ENCODE results near the gene GPS2. TPM values are rescaled to one million over a fixed set of nuclear protein-coding genes. Genes with fewer than 3 reads are reported as not detected.
A peak's percentile ranks its signal among the peaks of the same experiment; 100 is the strongest.

The GPS2 gene
- total RNA-seq, 4 donors from 2014 or later, result 34.0 to 68.3 (median 43.9) TPM

GRCh38 chr17:7292194-7292593 lies 23.0 kb downstream of the GPS2 start:
- intact Hi-C loops (cut with DNase I; ENCODE audit: low total_unique reads), result loop anchor here (10.0 kb wide), 1 partner anchor 237 kb away; no protein-coding TSS in a partner anchor
- Histone ChIP-seq H3K9me3 (no peaks in the 10 kb centered on the region), H3K4me3 (no peak overlapping the region), H3K4me1 (peaks cover 0 to 27% of the 10 kb centered on the region in 2 donors), H3K27me3 (peaks cover 0 to 6% of the 10 kb centered on the region in 2 donors), H3K27ac (peak overlapping the region in 1 of 2 donors; percentile 13), H3K36me3 (no peaks in the 10 kb centered on the region)
- TF ChIP-seq CTCF (IDR thresholded peaks at IDR 0.05) (no peak), POLR2A (IDR thresholded peaks at IDR 0.05) (no peak)
- DNase-seq, result no peak

GRCh38 chr17:7290685-7291084 lies 24.5 kb downstream of the GPS2 start:
- H3K4me3 ChIP-seq, result no peak overlapping the region
- no peak for DNase-seq
- TF ChIP-seq CTCF (IDR thresholded peaks at IDR 0.05), result no peak
- no peak for TF ChIP-seq POLR2A (IDR thresholded peaks at IDR 0.05)
- peaks cover 0 to 22% of the 10 kb centered on the region in 2 donors for H3K4me1 ChIP-seq
- no peaks in the 10 kb centered on the region for H3K36me3 ChIP-seq
- peaks cover 0 to 6% of the 10 kb centered on the region in 2 donors for H3K27me3 ChIP-seq
- no peaks in the 10 kb centered on the region for H3K9me3 ChIP-seq
- H3K27ac ChIP-seq, result no peak overlapping the region
- intact Hi-C loops (cut with DNase I; ENCODE audit: low total_unique reads), result loop anchor here (10.0 kb wide), 1 partner anchor 236 kb away; no protein-coding TSS in a partner anchor

GRCh38 chr17:7290166-7290565 lies 25.0 kb downstream of the GPS2 start:
- Histone ChIP-seq H3K36me3 (no peaks in the 10 kb centered on the region), H3K27ac (no peak overlapping the region), H3K27me3 (peaks cover 0 to 6% of the 10 kb centered on the region in 2 donors), H3K4me1 (peaks cover 0 to 20% of the 10 kb centered on the region in 2 donors), H3K4me3 (no peak overlapping the region), H3K9me3 (no peaks in the 10 kb centered on the region)
- no peak for DNase-seq
- intact Hi-C loops (cut with DNase I; ENCODE audit: low total_unique reads), result loop anchor here (10.0 kb wide), 1 partner anchor 235 kb away; no protein-coding TSS in a partner anchor
- TF ChIP-seq CTCF (IDR thresholded peaks at IDR 0.05) (no peak), POLR2A (IDR thresholded peaks at IDR 0.05) (no peak)

- peaks cover 0 to 15% of the 10 kb centered on the region in 2 donors for H3K4me1 ChIP-seq
- DNase-seq, result no peak
- H3K9me3 ChIP-seq, result no peaks in the 10 kb centered on the region
- no peaks in the 10 kb centered on the region for H3K36me3 ChIP-seq
- intact Hi-C loops (cut with DNase I; ENCODE audit: low total_unique reads), result loop anchor here (10.0 kb wide), 1 partner anchor 235 kb away; no protein-coding TSS in a partner anchor
- no peak for TF ChIP-seq POLR2A (IDR thresholded peaks at IDR 0.05)
- TF ChIP-seq CTCF (IDR thresholded peaks at IDR 0.05), result no peak
- no peak overlapping the region for H3K27ac ChIP-seq
- H3K4me3 ChIP-seq, result no peak overlapping the region
- peaks cover 0 to 6% of the 10 kb centered on the region in 2 donors for H3K27me3 ChIP-seq
Measured at GRCh38 chr17:7289256-7290032, 25.7 kb downstream of the GPS2 start.

- no peaks in the 10 kb centered on the region for H3K27me3 ChIP-seq
- no peaks in the 10 kb centered on the region for H3K36me3 ChIP-seq
- TF ChIP-seq POLR2A (IDR thresholded peaks at IDR 0.05) (no peak), CTCF (IDR thresholded peaks at IDR 0.05) (no peak)
- no peaks in the 10 kb centered on the region for H3K9me3 ChIP-seq
- DNase-seq, result no peak
- H3K4me3 ChIP-seq, result no peak overlapping the region
- peaks cover 0 to 11% of the 10 kb centered on the region in 2 donors for H3K4me1 ChIP-seq
- intact Hi-C loops (cut with DNase I; ENCODE audit: low total_unique reads), result no loop called here
- H3K27ac ChIP-seq, result no peak overlapping the region
Measured at GRCh38 chr17:7285679-7286078, 29.5 kb downstream of the GPS2 start.

Data from uterus (tissue), 4 donors.